DMS 273 treated with DMSO at 0.1 percent for 48 hours (cell line): ENCODE data around the gene ATXN10.

ENCODE experiments used
- DNase-seq: peaks from one replicate; lab custom pipeline; 2025; lab: John Stamatoyannopoulos, UW

The ATXN10 gene

GRCh38 chr22:45830531-45831245 lies 159.1 kb downstream of the ATXN10 start:
- no peak for DNase-seq

- no peak for DNase-seq
These were observed 159.8 kb downstream of the ATXN10 start for GRCh38 chr22:45831394-45831793.

- no peak for DNase-seq
These were observed 160.5 kb downstream of the ATXN10 start for GRCh38 chr22:45832180-45832579.

GRCh38 chr22:45832959-45833580 lies 161.4 kb downstream of the ATXN10 start:
- DNase-seq, result no peak

- no peak for DNase-seq
These were observed 162.0 kb downstream of the ATXN10 start for GRCh38 chr22:45833613-45834012.

- no peak for DNase-seq
These were observed 162.6 kb downstream of the ATXN10 start for GRCh38 chr22:45834241-45834640.

- DNase-seq, result no peak
These were observed 163.2 kb downstream of the ATXN10 start for GRCh38 chr22:45834795-45835194.

- no peak for DNase-seq
These were observed 165.0 kb downstream of the ATXN10 start for GRCh38 chr22:45836418-45837169.

- DNase-seq, result no peak
These were observed 165.9 kb downstream of the ATXN10 start for GRCh38 chr22:45837508-45837907.

GRCh38 chr22:45838305-45838887 lies 166.8 kb downstream of the ATXN10 start:
- no peak for DNase-seq

GRCh38 chr22:45840483-45840882 lies 168.8 kb downstream of the ATXN10 start:
- no peak for DNase-seq

GRCh38 chr22:45842291-45842991 lies 170.8 kb downstream of the ATXN10 start:
- DNase-seq, result no peak

- no peak for DNase-seq
These were observed 171.4 kb downstream of the ATXN10 start for GRCh38 chr22:45843031-45843430.

- no peak for DNase-seq
These were observed 172.4 kb downstream of the ATXN10 start for GRCh38 chr22:45843986-45844385.

- no peak for DNase-seq
These were observed 173.4 kb downstream of the ATXN10 start for GRCh38 chr22:45845076-45845487.

GRCh38 chr22:45846952-45847351 lies 175.3 kb downstream of the ATXN10 start:
- no peak for DNase-seq

- DNase-seq, result no peak
These were observed 177.3 kb downstream of the ATXN10 start for GRCh38 chr22:45848904-45849303.

- no peak for DNase-seq
These were observed 181.2 kb downstream of the ATXN10 start for GRCh38 chr22:45852826-45853225.

- no peak for DNase-seq
These were observed 184.3 kb downstream of the ATXN10 start for GRCh38 chr22:45855961-45856360.

- DNase-seq, result no peak
These were observed 185.9 kb downstream of the ATXN10 start for GRCh38 chr22:45857519-45857918.

GRCh38 chr22:45859231-45860161 lies 187.9 kb downstream of the ATXN10 start:
- DNase-seq, result no peak
